DND-41 (cell line): ENCODE measurements around the gene LGALS3BP.

Source experiments
- EZH2 ChIP-seq: IDR thresholded peaks from 3 replicates; pipeline ENCODE4 v1.6.1; 2012; ENCODE audit warnings: borderline replicate concordance, low read depth, mild to moderate bottlenecking, moderate library complexity, low read length, inconsistent platforms; ENCODE audit not compliant: severe bottlenecking
- TF ChIP-seq, protein P1 (sequence below): IDR thresholded peaks from 2 replicates; pipeline ENCODE4 v1.5.1; 2012; ENCODE audit warnings: borderline replicate concordance, low read length, moderate library complexity, mild to moderate bottlenecking; ENCODE audit not compliant: poor library complexity, severe bottlenecking; ENCODE audit errors: extremely low read depth

DNA sequence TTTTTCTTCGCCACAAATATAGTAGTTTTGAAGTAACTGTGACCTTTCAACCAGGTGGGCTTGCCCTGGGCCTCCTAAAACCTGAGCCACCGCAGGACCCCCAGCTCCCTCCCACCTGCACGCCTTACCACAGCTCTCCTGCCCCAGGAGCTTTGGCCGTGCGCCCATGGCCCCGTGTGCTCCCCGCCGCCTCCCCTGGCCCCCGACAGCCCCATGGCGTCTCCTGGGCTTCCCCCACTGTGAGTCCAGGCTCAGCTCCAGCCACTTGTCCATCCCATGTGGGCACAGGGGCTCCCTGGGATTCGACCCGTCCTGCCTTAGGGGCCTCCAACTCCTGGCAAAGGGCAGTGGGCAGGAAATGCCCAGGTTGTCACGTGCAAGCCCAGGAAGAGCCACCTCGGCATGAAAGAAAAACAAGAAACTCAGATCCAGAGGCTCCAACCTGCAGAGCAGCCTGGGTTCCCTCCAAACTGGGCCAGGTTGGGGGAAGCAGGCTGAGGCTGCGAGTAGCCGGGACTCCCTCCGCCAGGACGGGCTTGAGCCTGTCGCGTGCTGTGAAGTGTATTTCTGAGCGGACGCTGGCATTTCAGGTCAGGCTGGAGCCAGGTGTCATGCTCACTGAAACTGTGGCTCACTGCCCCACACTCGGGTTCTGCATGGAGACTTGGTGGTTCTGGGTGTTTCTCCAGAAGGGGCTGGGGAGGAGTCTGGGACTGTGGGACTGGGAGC is 5.8 kb downstream of the LGALS3BP start:
- TF ChIP-seq, protein P1, sequence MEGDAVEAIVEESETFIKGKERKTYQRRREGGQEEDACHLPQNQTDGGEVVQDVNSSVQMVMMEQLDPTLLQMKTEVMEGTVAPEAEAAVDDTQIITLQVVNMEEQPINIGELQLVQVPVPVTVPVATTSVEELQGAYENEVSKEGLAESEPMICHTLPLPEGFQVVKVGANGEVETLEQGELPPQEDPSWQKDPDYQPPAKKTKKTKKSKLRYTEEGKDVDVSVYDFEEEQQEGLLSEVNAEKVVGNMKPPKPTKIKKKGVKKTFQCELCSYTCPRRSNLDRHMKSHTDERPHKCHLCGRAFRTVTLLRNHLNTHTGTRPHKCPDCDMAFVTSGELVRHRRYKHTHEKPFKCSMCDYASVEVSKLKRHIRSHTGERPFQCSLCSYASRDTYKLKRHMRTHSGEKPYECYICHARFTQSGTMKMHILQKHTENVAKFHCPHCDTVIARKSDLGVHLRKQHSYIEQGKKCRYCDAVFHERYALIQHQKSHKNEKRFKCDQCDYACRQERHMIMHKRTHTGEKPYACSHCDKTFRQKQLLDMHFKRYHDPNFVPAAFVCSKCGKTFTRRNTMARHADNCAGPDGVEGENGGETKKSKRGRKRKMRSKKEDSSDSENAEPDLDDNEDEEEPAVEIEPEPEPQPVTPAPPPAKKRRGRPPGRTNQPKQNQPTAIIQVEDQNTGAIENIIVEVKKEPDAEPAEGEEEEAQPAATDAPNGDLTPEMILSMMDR = no peak
- TF ChIP-seq EZH2 = no peak
